OCI-LY7 (cell line): Measurements from ENCODE around the gene PCDH9. TPM values are rescaled to one million over a fixed set of nuclear protein-coding genes. Genes with fewer than 3 reads are reported as not detected.

Experiments
- BruUV-seq: library from RNA; stranded (reverse); fragments of 400-500 nt; replicated peaks from 2 replicates; lab custom pipeline; 2021; lab: Mats Ljungman, UMichigan
- CTCF ChIA-PET: fragments of 300-600 bp; sonication (Branson Sonifier 250); formaldehyde crosslinking; loops from one replicate; lab custom pipeline; 2022; ENCODE audit warnings: antibody characterized with exemption; ENCODE audit not compliant: unreplicated experiment; lab: Charles Lee
- POLR2A ChIA-PET: fragments of 300-600 bp; sonication (Branson Sonifier 250); formaldehyde crosslinking; loops from one replicate; lab custom pipeline; 2022; ENCODE audit warnings: antibody characterized with exemption; lab: Charles Lee
- DNase-seq: peaks from one replicate; pipeline ENCODE4 v3.0.0-alpha.2; 2015; ENCODE audit warnings: low spot score
- H2AFZ ChIP-seq: fragments of 200-600 bp; sonication (generic), shearing (Covaris generic); 2 replicates; pipeline ENCODE4 v1.6.1; 2014; ENCODE audit warnings: mild to moderate bottlenecking, antibody characterized with exemption, low read length, moderate library complexity
- H3K27ac ChIP-seq: fragments of 200-600 bp; sonication (generic); 2 replicates; pipeline ENCODE4 v1.5.1; 2014; ENCODE audit warnings: mixed run types, low read depth, mild to moderate bottlenecking, moderate library complexity, low read length, inconsistent platforms; ENCODE audit not compliant: poor library complexity, severe bottlenecking
- H3K36me3 ChIP-seq: fragments of 200-600 bp; sonication (generic); 2 replicates; pipeline ENCODE4 v1.6.1; 2014; ENCODE audit warnings: mild to moderate bottlenecking, antibody characterized with exemption, low read length, moderate library complexity, mixed read lengths; ENCODE audit not compliant: insufficient read depth
- H3K4me1 ChIP-seq: fragments of 200-600 bp; sonication (generic); 2 replicates; pipeline ENCODE4 v1.5.1; 2014; ENCODE audit warnings: mild to moderate bottlenecking, low read length; ENCODE audit not compliant: insufficient read depth, poor library complexity, severe bottlenecking
- H3K4me2 ChIP-seq: fragments of 200-600 bp; sonication (generic); 2 replicates; pipeline ENCODE4 v1.6.1; 2014; ENCODE audit warnings: mild to moderate bottlenecking, low read length
- H3K4me3 ChIP-seq: fragments of 200-600 bp; sonication (generic); 2 replicates; pipeline ENCODE4 v1.5.1; 2014; ENCODE audit warnings: mild to moderate bottlenecking, low read depth, low read length; ENCODE audit not compliant: poor library complexity, severe bottlenecking
- H3K79me2 ChIP-seq: fragments of 200-600 bp; sonication (generic); 2 replicates; pipeline ENCODE4 v1.6.1; 2016; ENCODE audit warnings: low read depth, mild to moderate bottlenecking, low read length, moderate library complexity, mixed read lengths; ENCODE audit not compliant: insufficient read depth
- H3K9me2 ChIP-seq: fragments of 200-600 bp; sonication (generic); 2 replicates; pipeline ENCODE4 v1.6.1; 2016; ENCODE audit warnings: mild to moderate bottlenecking, low read length, mixed read lengths; ENCODE audit not compliant: insufficient read depth
- H3K9me3 ChIP-seq: fragments of 200-600 bp; sonication (generic); 2 replicates; pipeline ENCODE4 v1.6.1; 2014; ENCODE audit warnings: mild to moderate bottlenecking, mixed run types, low read length, mixed read lengths
- H4K20me1 ChIP-seq: fragments of 200-600 bp; sonication (generic); 2 replicates; pipeline ENCODE4 v1.6.1; 2014; ENCODE audit warnings: mild to moderate bottlenecking, antibody characterized with exemption, low read length, moderate library complexity, mixed read lengths; ENCODE audit not compliant: insufficient read depth
- EZH2phosphoT487 ChIP-seq: fragments of 200-600 bp; sonication (generic); IDR thresholded peaks from 2 replicates; pipeline ENCODE4 v1.6.1; 2018; ENCODE audit warnings: low read depth, borderline replicate concordance, mild to moderate bottlenecking, mixed run types, antibody characterized with exemption, low read length, moderate library complexity, mixed read lengths
- intact Hi-C: fragments of 100-400 bp; cut with micrococcal nuclease; formaldehyde crosslinking; loops from one replicate; pipeline ENCODE4 v1.10.0; 2022; ENCODE audit not compliant: unreplicated experiment
- total RNA-seq, 2 experiments: library from RNA; depleted of rRNA in 1 of 2; stranded (reverse); fragments of >200 nt in 1 of 2; shearing (Covaris generic) in 1 of 2; gene quantifications; 2 replicates each; pipeline ENCODE4 v1.2.3, GENCODE V29; 2014 to 2022
- TF ChIP-seq, protein P1 (sequence below): fragments of 200-600 bp; sonication (generic); conservative IDR thresholded peaks from 2 replicates; pipeline ENCODE4 v1.5.1; 2014; ENCODE audit warnings: mild to moderate bottlenecking, antibody characterized with exemption, low read length, moderate library complexity, mixed read lengths

The PCDH9 gene
- total RNA-seq, 2 experiments from 2014 or later, result 20.1 to 26.0 TPM

DNA sequence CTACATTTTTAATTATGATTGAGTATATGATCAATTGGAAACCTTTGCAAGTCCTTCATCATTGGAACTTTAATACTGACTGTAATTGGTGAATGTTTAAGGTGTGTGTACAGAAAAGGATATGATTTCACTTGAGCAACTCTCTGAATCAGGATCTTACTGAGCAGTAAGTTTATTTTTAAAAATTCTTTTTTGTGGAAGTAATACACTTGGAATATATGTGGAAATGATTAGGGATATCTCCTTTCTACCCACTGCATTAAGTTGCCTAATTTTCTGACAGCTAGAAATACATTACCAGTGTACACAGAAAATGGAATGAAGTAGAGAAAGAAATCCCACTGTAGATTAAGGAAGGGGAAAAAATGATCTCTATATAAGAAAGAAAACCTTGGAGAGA is 865.8 kb downstream of the PCDH9 start:
- H2AFZ ChIP-seq, result no peak overlapping the region
- POLR2A ChIA-PET, result interaction anchor here (0.6 to 1.2 kb wide), 3 partner anchors 8 to 203 kb away, joined by 3 to 8 read pairs (median 4); no protein-coding TSS in a partner anchor
- H3K27ac ChIP-seq, result no peak overlapping the region
- H3K36me3 ChIP-seq, result no peaks in the 10 kb centered on the region
- DNase-seq, result no peak
- CTCF ChIA-PET, result no interaction called here
- H3K4me2 ChIP-seq, result no peak overlapping the region
- no peaks in the 10 kb centered on the region for H3K9me3 ChIP-seq
- no peak overlapping the region for H3K4me3 ChIP-seq
- no peaks in the 10 kb centered on the region for H4K20me1 ChIP-seq
- no peaks in the 10 kb centered on the region for H3K79me2 ChIP-seq
- TF ChIP-seq, protein P1, sequence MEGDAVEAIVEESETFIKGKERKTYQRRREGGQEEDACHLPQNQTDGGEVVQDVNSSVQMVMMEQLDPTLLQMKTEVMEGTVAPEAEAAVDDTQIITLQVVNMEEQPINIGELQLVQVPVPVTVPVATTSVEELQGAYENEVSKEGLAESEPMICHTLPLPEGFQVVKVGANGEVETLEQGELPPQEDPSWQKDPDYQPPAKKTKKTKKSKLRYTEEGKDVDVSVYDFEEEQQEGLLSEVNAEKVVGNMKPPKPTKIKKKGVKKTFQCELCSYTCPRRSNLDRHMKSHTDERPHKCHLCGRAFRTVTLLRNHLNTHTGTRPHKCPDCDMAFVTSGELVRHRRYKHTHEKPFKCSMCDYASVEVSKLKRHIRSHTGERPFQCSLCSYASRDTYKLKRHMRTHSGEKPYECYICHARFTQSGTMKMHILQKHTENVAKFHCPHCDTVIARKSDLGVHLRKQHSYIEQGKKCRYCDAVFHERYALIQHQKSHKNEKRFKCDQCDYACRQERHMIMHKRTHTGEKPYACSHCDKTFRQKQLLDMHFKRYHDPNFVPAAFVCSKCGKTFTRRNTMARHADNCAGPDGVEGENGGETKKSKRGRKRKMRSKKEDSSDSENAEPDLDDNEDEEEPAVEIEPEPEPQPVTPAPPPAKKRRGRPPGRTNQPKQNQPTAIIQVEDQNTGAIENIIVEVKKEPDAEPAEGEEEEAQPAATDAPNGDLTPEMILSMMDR, result no peak
- TF ChIP-seq EZH2phosphoT487, result no peak
- no TSS peak for BruUV-seq
- no peaks in the 10 kb centered on the region for H3K4me1 ChIP-seq
- intact Hi-C loops, result no loop called here
- no peaks in the 10 kb centered on the region for H3K9me2 ChIP-seq

DNA sequence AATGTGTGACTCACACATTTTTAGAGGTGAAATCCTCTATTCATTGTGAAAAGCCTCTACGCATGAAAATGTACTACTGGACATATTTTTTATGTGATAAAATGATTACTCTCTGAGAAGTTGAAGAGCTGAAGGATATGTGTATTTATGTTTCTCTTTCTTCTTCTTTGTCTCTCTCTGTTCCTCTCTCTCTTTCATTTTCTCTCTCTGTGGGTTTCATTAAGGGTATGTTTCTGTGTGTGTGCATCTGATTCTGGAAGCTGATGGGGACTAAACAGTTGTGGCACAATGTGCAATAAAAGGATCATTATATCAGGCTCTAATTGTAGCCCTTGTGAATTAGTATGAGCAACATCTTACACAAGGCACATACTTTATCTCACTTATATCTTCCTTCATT is 867.7 kb downstream of the PCDH9 start:
- ChIA-PET POLR2A (interaction anchor here (0.6 to 1.5 kb wide), 4 partner anchors 11 to 169 kb away, joined by 3 to 6 read pairs (median 3); no protein-coding TSS in a partner anchor), CTCF (no interaction called here)
- H3K36me3 ChIP-seq, result no peaks in the 10 kb centered on the region
- TF ChIP-seq EZH2phosphoT487, result no peak
- TF ChIP-seq, protein P1, result no peak
- H3K79me2 ChIP-seq, result no peaks in the 10 kb centered on the region
- BruUV-seq, result no TSS peak
- no peaks in the 10 kb centered on the region for H3K9me3 ChIP-seq
- H2AFZ ChIP-seq, result no peak overlapping the region
- no peak overlapping the region for H3K4me2 ChIP-seq
- H3K4me1 ChIP-seq, result no peaks in the 10 kb centered on the region
- intact Hi-C loops, result no loop called here
- H3K27ac ChIP-seq, result no peak overlapping the region
- H3K4me3 ChIP-seq, result no peak overlapping the region
- DNase-seq, result no peak
- no peaks in the 10 kb centered on the region for H4K20me1 ChIP-seq
- H3K9me2 ChIP-seq, result no peaks in the 10 kb centered on the region

DNA sequence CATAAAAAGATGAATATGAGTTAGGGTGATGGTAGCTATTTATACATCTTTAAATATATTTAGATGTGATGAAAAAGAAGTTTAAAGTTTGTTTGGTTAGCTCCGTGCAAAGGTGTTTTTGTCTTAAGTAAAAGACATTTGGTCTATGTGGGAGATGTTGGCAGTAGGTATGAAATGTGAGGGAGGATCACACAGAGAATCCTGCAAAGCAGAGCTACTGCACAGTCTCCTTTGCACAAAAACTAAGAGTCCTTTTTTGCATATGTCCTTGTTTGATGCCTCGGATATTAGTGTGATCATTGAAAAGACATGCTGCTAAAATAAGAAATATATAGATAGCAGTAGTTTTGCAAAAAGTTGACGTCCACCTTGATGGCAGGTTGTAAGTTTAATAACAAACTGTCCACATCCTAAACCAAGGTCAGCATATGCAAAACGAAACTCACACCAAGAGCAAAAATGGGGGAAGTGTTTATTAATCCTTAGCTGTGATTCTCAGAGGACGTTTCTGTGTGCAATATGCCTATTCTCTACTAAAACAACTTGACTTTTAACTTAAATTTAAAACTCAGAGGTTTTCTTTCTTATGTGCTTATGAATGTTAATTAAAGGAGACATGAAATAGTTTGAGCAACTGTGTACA is 870.1 kb downstream of the PCDH9 start:
- TF ChIP-seq EZH2phosphoT487, result no peak
- TF ChIP-seq, protein P1, result no peak
- Histone ChIP-seq H3K9me3 (no peaks in the 10 kb centered on the region), H4K20me1 (no peaks in the 10 kb centered on the region), H2AFZ (peak overlapping the region; percentile 57), H3K4me1 (no peaks in the 10 kb centered on the region), H3K27ac (no peak overlapping the region), H3K9me2 (no peaks in the 10 kb centered on the region), H3K4me2 (peak overlapping the region; percentile 35; the same call in 1 of the 2 replicates), H3K36me3 (no peaks in the 10 kb centered on the region), H3K79me2 (no peaks in the 10 kb centered on the region), H3K4me3 (no peak overlapping the region)
- intact Hi-C loops, result no loop called here
- no TSS peak for BruUV-seq
- ChIA-PET CTCF (interaction anchor here (1.3 kb wide), 1 partner anchor 15 kb away, joined by 3 read pairs; no protein-coding TSS in a partner anchor), POLR2A (interaction anchor here (0.6 to 1.3 kb wide), 6 partner anchors 9 to 616 kb away, joined by 3 to 7 read pairs (median 3); no protein-coding TSS in a partner anchor)
- DNase-seq, result no peak
